HG02938 (cell line): ENCODE data around the gene DBX1.
"Not testable (repeated sequence)": the region's sequence is repeated elsewhere in the genome, so short reads cannot be mapped to it uniquely, and the experiment has no call there.

Experiments used
- ATAC-seq: cut with Tn5 transposase; IDR thresholded peaks from one replicate; pipeline ENCODE4 v1.9.1; 2021; ENCODE audit warnings: mild to moderate bottlenecking, moderate library complexity; ENCODE audit not compliant: unreplicated experiment

Gene DBX1

GRCh38 chr11:20160425-20161229 lies at the start of gene DBX1:
TSS of gene DBX1 (minus strand) at chr11:20160475. CDS start at chr11:20160324, 151 bp downstream.
- no peak for ATAC-seq

GRCh38 chr11:20208622-20209111 lies 48.4 kb upstream of the DBX1 start:
- ATAC-seq = no peak

- no peak for ATAC-seq
Measured at GRCh38 chr11:20207781-20208621, 47.7 kb upstream of the DBX1 start.

- ATAC-seq = no peak
Measured at GRCh38 chr11:20205807-20206206, 45.5 kb upstream of the DBX1 start.

- no peak for ATAC-seq
Measured at GRCh38 chr11:20204681-20205080, 44.4 kb upstream of the DBX1 start.

GRCh38 chr11:20203831-20204230 lies 43.6 kb upstream of the DBX1 start:
- no peak for ATAC-seq

GRCh38 chr11:20201231-20201630 lies 41.0 kb upstream of the DBX1 start:
- ATAC-seq = no peak

GRCh38 chr11:20200331-20200955 lies 40.2 kb upstream of the DBX1 start:
- ATAC-seq = not testable (repeated sequence)

- ATAC-seq = no peak
Measured at GRCh38 chr11:20197881-20198280, 37.6 kb upstream of the DBX1 start.

GRCh38 chr11:20194470-20194869 lies 34.2 kb upstream of the DBX1 start:
- ATAC-seq = no peak

- no peak for ATAC-seq
Measured at GRCh38 chr11:20193307-20193706, 33.0 kb upstream of the DBX1 start.

GRCh38 chr11:20192641-20193040 lies 32.4 kb upstream of the DBX1 start:
- no peak for ATAC-seq

- ATAC-seq = no peak
Measured at GRCh38 chr11:20192151-20192550, 31.9 kb upstream of the DBX1 start.

- ATAC-seq = no peak
Measured at GRCh38 chr11:20178976-20179375, 18.7 kb upstream of the DBX1 start.

- no peak for ATAC-seq
Measured at GRCh38 chr11:20177136-20177535, 16.9 kb upstream of the DBX1 start.

- ATAC-seq = no peak
Measured at GRCh38 chr11:20172721-20173447, 12.6 kb upstream of the DBX1 start.

- no peak for ATAC-seq
Measured at GRCh38 chr11:20163783-20164481, 3.7 kb upstream of the DBX1 start.

- ATAC-seq = no peak
Measured at GRCh38 chr11:20162824-20163782, 2.8 kb upstream of the DBX1 start.
